ENCODE measurements around the gene RTP3.
A peak's percentile ranks its signal among the peaks of the same experiment; 100 is the strongest.

The RTP3 gene

GRCh38 chr3:46482632-46483350 lies 15.0 kb upstream of the RTP3 start:
- no peak overlapping the region for H3K9ac ChIP-seq (ENCODE audit: low read length in 2 of 2)
- H3K9me3 ChIP-seq (ENCODE audit: control insufficient read depth in 2 of 2, low read length in 2 of 2), result no peaks in the 10 kb centered on the region
- H3K27me3 ChIP-seq (ENCODE audit: control insufficient read depth in 1 of 2, insufficient read depth in 2 of 2, low read length in 2 of 2), result peaks cover 0 to 9% of the 10 kb centered on the region in 2 donors
- no peaks in the 10 kb centered on the region for H3K36me3 ChIP-seq (ENCODE audit: control insufficient read depth in 2 of 2, insufficient read depth in 2 of 2, low read length in 2 of 2)
- H3K4me3 ChIP-seq (ENCODE audit: low read length in 2 of 2), result no peak overlapping the region
- H3K4me1 ChIP-seq (ENCODE audit: control insufficient read depth, insufficient read depth, low read length), result no peaks in the 10 kb centered on the region
- no peak overlapping the region for H3K27ac ChIP-seq (ENCODE audit: low read length)

- H3K4me1 ChIP-seq (ENCODE audit: control insufficient read depth, insufficient read depth, low read length), result peaks cover 2% of the 10 kb centered on the region
- no peak overlapping the region for H3K27ac ChIP-seq (ENCODE audit: low read length)
- H3K4me3 ChIP-seq (ENCODE audit: low read length in 2 of 2), result no peak overlapping the region
- H3K9me3 ChIP-seq (ENCODE audit: control insufficient read depth in 2 of 2, low read length in 2 of 2), result no peaks in the 10 kb centered on the region
- H3K27me3 ChIP-seq (ENCODE audit: control insufficient read depth in 1 of 2, insufficient read depth in 2 of 2, low read length in 2 of 2), result peaks cover 0 to 6% of the 10 kb centered on the region in 2 donors
- no peaks in the 10 kb centered on the region for H3K36me3 ChIP-seq (ENCODE audit: control insufficient read depth in 2 of 2, insufficient read depth in 2 of 2, low read length in 2 of 2)
- no peak overlapping the region for H3K9ac ChIP-seq (ENCODE audit: low read length in 2 of 2)
Measured at GRCh38 chr3:46483825-46484224, 14.0 kb upstream of the RTP3 start.

GRCh38 chr3:46484388-46484787 lies 13.4 kb upstream of the RTP3 start:
- no peaks in the 10 kb centered on the region for H3K9me3 ChIP-seq (ENCODE audit: control insufficient read depth in 2 of 2, low read length in 2 of 2)

GRCh38 chr3:46484911-46485778 lies 12.6 kb upstream of the RTP3 start:
- Histone ChIP-seq H3K36me3 (ENCODE audit: control insufficient read depth in 2 of 2, insufficient read depth in 2 of 2, low read length in 2 of 2) (no peaks in the 10 kb centered on the region), H3K4me3 (ENCODE audit: low read length in 2 of 2) (no peak overlapping the region), H3K9me3 (ENCODE audit: control insufficient read depth in 2 of 2, low read length in 2 of 2) (no peaks in the 10 kb centered on the region), H3K27me3 (ENCODE audit: control insufficient read depth in 1 of 2, insufficient read depth in 2 of 2, low read length in 2 of 2) (peaks cover 0 to 4% of the 10 kb centered on the region in 2 donors), H3K9ac (ENCODE audit: low read length in 2 of 2) (no peak overlapping the region), H3K4me1 (ENCODE audit: control insufficient read depth, insufficient read depth, low read length) (peaks cover 5% of the 10 kb centered on the region), H3K27ac (ENCODE audit: low read length) (no peak overlapping the region)

More at GRCh38 chr3:46484388-46484787, 13.4 kb upstream of the RTP3 start:
- Histone ChIP-seq H3K4me3 (ENCODE audit: low read length in 2 of 2) (no peak overlapping the region), H3K9ac (ENCODE audit: low read length in 2 of 2) (no peak overlapping the region), H3K36me3 (ENCODE audit: control insufficient read depth in 2 of 2, insufficient read depth in 2 of 2, low read length in 2 of 2) (no peaks in the 10 kb centered on the region), H3K4me1 (ENCODE audit: control insufficient read depth, insufficient read depth, low read length) (peaks cover 5% of the 10 kb centered on the region), H3K27me3 (ENCODE audit: control insufficient read depth in 1 of 2, insufficient read depth in 2 of 2, low read length in 2 of 2) (peaks cover 0 to 4% of the 10 kb centered on the region in 2 donors), H3K27ac (ENCODE audit: low read length) (no peak overlapping the region)

- H3K4me1 ChIP-seq (ENCODE audit: control insufficient read depth, insufficient read depth, low read length), result peaks cover 5% of the 10 kb centered on the region
- H3K9me3 ChIP-seq (ENCODE audit: control insufficient read depth in 2 of 2, low read length in 2 of 2), result no peaks in the 10 kb centered on the region
- H3K27ac ChIP-seq (ENCODE audit: low read length), result no peak overlapping the region
- no peak overlapping the region for H3K9ac ChIP-seq (ENCODE audit: low read length in 2 of 2)
- H3K4me3 ChIP-seq (ENCODE audit: low read length in 2 of 2), result no peak overlapping the region
- no peaks in the 10 kb centered on the region for H3K36me3 ChIP-seq (ENCODE audit: control insufficient read depth in 2 of 2, insufficient read depth in 2 of 2, low read length in 2 of 2)
- H3K27me3 ChIP-seq (ENCODE audit: control insufficient read depth in 1 of 2, insufficient read depth in 2 of 2, low read length in 2 of 2), result peaks cover 0 to 2% of the 10 kb centered on the region in 2 donors
Measured at GRCh38 chr3:46485779-46486175, 12.0 kb upstream of the RTP3 start.

- H3K36me3 ChIP-seq (ENCODE audit: control insufficient read depth in 2 of 2, insufficient read depth in 2 of 2, low read length in 2 of 2), result no peaks in the 10 kb centered on the region
- H3K4me3 ChIP-seq (ENCODE audit: low read length in 2 of 2), result peak overlapping the region in 1 of 2 donors; percentile 54
- peaks cover 5% of the 10 kb centered on the region for H3K4me1 ChIP-seq (ENCODE audit: control insufficient read depth, insufficient read depth, low read length)
- peaks cover 0 to 2% of the 10 kb centered on the region in 2 donors for H3K27me3 ChIP-seq (ENCODE audit: control insufficient read depth in 1 of 2, insufficient read depth in 2 of 2, low read length in 2 of 2)
- no peaks in the 10 kb centered on the region for H3K9me3 ChIP-seq (ENCODE audit: control insufficient read depth in 2 of 2, low read length in 2 of 2)
- no peak overlapping the region for H3K27ac ChIP-seq (ENCODE audit: low read length)
- H3K9ac ChIP-seq (ENCODE audit: low read length in 2 of 2), result no peak overlapping the region
Measured at GRCh38 chr3:46488735-46489361, 8.9 kb upstream of the RTP3 start.

GRCh38 chr3:46489381-46489780 lies 8.4 kb upstream of the RTP3 start:
- H3K9me3 ChIP-seq (ENCODE audit: control insufficient read depth in 2 of 2, low read length in 2 of 2), result no peaks in the 10 kb centered on the region
- no peaks in the 10 kb centered on the region for H3K36me3 ChIP-seq (ENCODE audit: control insufficient read depth in 2 of 2, insufficient read depth in 2 of 2, low read length in 2 of 2)
- no peak overlapping the region for H3K9ac ChIP-seq (ENCODE audit: low read length in 2 of 2)
- no peak overlapping the region for H3K4me3 ChIP-seq (ENCODE audit: low read length in 2 of 2)
- peaks cover 5% of the 10 kb centered on the region for H3K4me1 ChIP-seq (ENCODE audit: control insufficient read depth, insufficient read depth, low read length)
- H3K27ac ChIP-seq (ENCODE audit: low read length), result no peak overlapping the region
- H3K27me3 ChIP-seq (ENCODE audit: control insufficient read depth in 1 of 2, insufficient read depth in 2 of 2, low read length in 2 of 2), result no peaks in the 10 kb centered on the region

- Histone ChIP-seq H3K9me3 (ENCODE audit: control insufficient read depth in 2 of 2, low read length in 2 of 2) (no peaks in the 10 kb centered on the region), H3K27me3 (ENCODE audit: control insufficient read depth in 1 of 2, insufficient read depth in 2 of 2, low read length in 2 of 2) (no peaks in the 10 kb centered on the region), H3K36me3 (ENCODE audit: control insufficient read depth in 2 of 2, insufficient read depth in 2 of 2, low read length in 2 of 2) (no peaks in the 10 kb centered on the region), H3K4me3 (ENCODE audit: low read length in 2 of 2) (no peak overlapping the region), H3K27ac (ENCODE audit: low read length) (no peak overlapping the region), H3K4me1 (ENCODE audit: control insufficient read depth, insufficient read depth, low read length) (peaks cover 5% of the 10 kb centered on the region), H3K9ac (ENCODE audit: low read length in 2 of 2) (no peak overlapping the region)
Measured at GRCh38 chr3:46489875-46490274, 7.9 kb upstream of the RTP3 start.

GRCh38 chr3:46490338-46491084 lies 7.3 kb upstream of the RTP3 start:
- Histone ChIP-seq H3K36me3 (ENCODE audit: control insufficient read depth in 2 of 2, insufficient read depth in 2 of 2, low read length in 2 of 2) (no peaks in the 10 kb centered on the region), H3K27ac (ENCODE audit: low read length) (no peak overlapping the region), H3K4me1 (ENCODE audit: control insufficient read depth, insufficient read depth, low read length) (peaks cover 5% of the 10 kb centered on the region), H3K9ac (ENCODE audit: low read length in 2 of 2) (no peak overlapping the region), H3K4me3 (ENCODE audit: low read length in 2 of 2) (no peak overlapping the region), H3K27me3 (ENCODE audit: control insufficient read depth in 1 of 2, insufficient read depth in 2 of 2, low read length in 2 of 2) (no peaks in the 10 kb centered on the region), H3K9me3 (ENCODE audit: control insufficient read depth in 2 of 2, low read length in 2 of 2) (no peaks in the 10 kb centered on the region)

Data from stomach smooth muscle (tissue), 2 donors.